GM18951 (cell line): ENCODE results near the gene SIRT2.
"Not testable (repeated sequence)": the region's sequence is repeated elsewhere in the genome, so short reads cannot be mapped to it uniquely, and the experiment has no call there.

Source experiments
- POLR2A ChIP-seq: IDR thresholded peaks from 4 replicates; pipeline ENCODE4 v1.6.1; 2011; ENCODE audit warnings: mild to moderate bottlenecking; ENCODE audit not compliant: insufficient read length, insufficient read depth; ENCODE audit errors: extremely low read depth
- in situ Hi-C: fragments of 300-500 bp; cut with MboI; formaldehyde crosslinking; loops from one replicate; pipeline ENCODE4 v1.12.0; 2022; ENCODE audit warnings: low sequenced_read_pairs, mixed read lengths, inconsistent platforms; ENCODE audit not compliant: unreplicated experiment

SIRT2 gene

GRCh38 chr19:38836159-38836982 lies 63.0 kb downstream of the SIRT2 start:
- TF ChIP-seq POLR2A: no peak
- in situ Hi-C loops: no loop called here

- in situ Hi-C loops: no loop called here
- no peak for TF ChIP-seq POLR2A
Measured at GRCh38 chr19:38834590-38834989, 64.8 kb downstream of the SIRT2 start.

GRCh38 chr19:38834104-38834490 lies 65.3 kb downstream of the SIRT2 start:
- in situ Hi-C loops: no loop called here
- TF ChIP-seq POLR2A: no peak

GRCh38 chr19:38833092-38833425 lies 66.4 kb downstream of the SIRT2 start:
- in situ Hi-C loops: no loop called here

GRCh38 chr19:38831142-38831605 lies 68.2 kb downstream of the SIRT2 start:
- in situ Hi-C loops: no loop called here

More at GRCh38 chr19:38833092-38833425, 66.4 kb downstream of the SIRT2 start:
- no peak for TF ChIP-seq POLR2A

GRCh38 chr19:38830039-38830733 lies 69.2 kb downstream of the SIRT2 start:
- in situ Hi-C loops: no loop called here
- TF ChIP-seq POLR2A: no peak

More at GRCh38 chr19:38831142-38831605, 68.2 kb downstream of the SIRT2 start:
- no peak for TF ChIP-seq POLR2A

GRCh38 chr19:38829203-38829602 lies 70.2 kb downstream of the SIRT2 start:
- in situ Hi-C loops: not testable (repeated sequence)
